Glutamatergic neuron (in vitro differentiated cells): Measurements from ENCODE around the gene EFCAB6. TPM values are rescaled to one million over a fixed set of nuclear protein-coding genes. Genes with fewer than 3 reads are reported as not detected.

Source experiments
- DNase-seq: peaks from one replicate; pipeline ENCODE4 v3.0.0; 2022
- H3K27ac Mint-ChIP-seq: one replicate; pipeline ENCODE4 v1.8.0; 2020; ENCODE audit warnings: mild to moderate bottlenecking, mixed read lengths, inconsistent platforms; ENCODE audit not compliant: unreplicated experiment
- H3K27me3 Mint-ChIP-seq: one replicate; pipeline ENCODE4 v1.8.0; 2020; ENCODE audit warnings: mild to moderate bottlenecking, moderate library complexity, mixed read lengths, inconsistent platforms; ENCODE audit not compliant: unreplicated experiment
- H3K36me3 Mint-ChIP-seq: one replicate; pipeline ENCODE4 v1.8.0; 2020; ENCODE audit warnings: mild to moderate bottlenecking, mixed read lengths, inconsistent platforms; ENCODE audit not compliant: unreplicated experiment
- H3K4me1 Mint-ChIP-seq: one replicate; pipeline ENCODE4 v1.8.0; 2020; ENCODE audit warnings: mild to moderate bottlenecking, low read depth, mixed read lengths, inconsistent platforms; ENCODE audit not compliant: unreplicated experiment
- H3K4me3 Mint-ChIP-seq: one replicate; pipeline ENCODE4 v1.8.0; 2020; ENCODE audit warnings: mild to moderate bottlenecking, mixed read lengths, inconsistent platforms; ENCODE audit not compliant: unreplicated experiment
- H3K9me3 Mint-ChIP-seq: one replicate; pipeline ENCODE4 v1.8.0; 2020; ENCODE audit warnings: mild to moderate bottlenecking, moderate library complexity, mixed read lengths, inconsistent platforms; ENCODE audit not compliant: unreplicated experiment
- CTCF ChIP-seq: fragments of 200-600 bp; sonication (generic); IDR thresholded peaks from one replicate; pipeline ENCODE4 v1.5.0; 2021; ENCODE audit not compliant: partially characterized antibody, unreplicated experiment
- total RNA-seq: library from RNA; stranded (reverse); fragmentation: NEBNext Ultra II Directional; extraction: Animal tissue kit (Norgen Biotek cat#: 25700); gene quantifications from one replicate; pipeline ENCODE4 v1.2.1, GENCODE V29; 2021; ENCODE audit not compliant: unreplicated experiment

Gene EFCAB6
- total RNA-seq, 1 donor from 2014 or later = 0.96 TPM

- no peaks in the 10 kb centered on the region for H3K4me1 Mint-ChIP-seq
- no peaks in the 10 kb centered on the region for H3K36me3 Mint-ChIP-seq
- H3K4me3 Mint-ChIP-seq = peak overlapping the region; percentile 92
- no peaks in the 10 kb centered on the region for H3K9me3 Mint-ChIP-seq
- H3K27ac Mint-ChIP-seq = no peak overlapping the region
- no peak for DNase-seq
- no peaks in the 10 kb centered on the region for H3K27me3 Mint-ChIP-seq
- TF ChIP-seq CTCF = no peak
Measured at GRCh38 chr22:43812890-43813289, 785 bp upstream of the EFCAB6 start.

- H3K27ac Mint-ChIP-seq = no peak overlapping the region
- H3K9me3 Mint-ChIP-seq = no peaks in the 10 kb centered on the region
- H3K4me3 Mint-ChIP-seq = peak overlapping the region; percentile 92
- DNase-seq = no peak
- no peak for TF ChIP-seq CTCF
- H3K27me3 Mint-ChIP-seq = no peaks in the 10 kb centered on the region
- no peaks in the 10 kb centered on the region for H3K4me1 Mint-ChIP-seq
- no peaks in the 10 kb centered on the region for H3K36me3 Mint-ChIP-seq
Measured at GRCh38 chr22:43811777-43812148, 342 bp downstream of the EFCAB6 start.

- Mint-ChIP-seq H3K4me1 (no peaks in the 10 kb centered on the region), H3K27ac (no peak overlapping the region), H3K4me3 (no peak overlapping the region), H3K9me3 (no peaks in the 10 kb centered on the region), H3K27me3 (peaks cover 6% of the 10 kb centered on the region), H3K36me3 (peaks cover 4% of the 10 kb centered on the region)
- no peak for DNase-seq
- TF ChIP-seq CTCF = no peak
Measured at GRCh38 chr22:43802897-43803495, 9.1 kb downstream of the EFCAB6 start.

- DNase-seq = no peak
- H3K27ac Mint-ChIP-seq = no peak overlapping the region
- no peak for TF ChIP-seq CTCF
- H3K9me3 Mint-ChIP-seq = peaks cover 1% of the 10 kb centered on the region
- H3K36me3 Mint-ChIP-seq = peaks cover 4% of the 10 kb centered on the region
- H3K4me3 Mint-ChIP-seq = no peak overlapping the region
- no peaks in the 10 kb centered on the region for H3K4me1 Mint-ChIP-seq
- peaks cover 6% of the 10 kb centered on the region for H3K27me3 Mint-ChIP-seq
Measured at GRCh38 chr22:43800970-43801369, 11.1 kb downstream of the EFCAB6 start.

- H3K27me3 Mint-ChIP-seq = peaks cover 3% of the 10 kb centered on the region
- no peak overlapping the region for H3K4me3 Mint-ChIP-seq
- peaks cover 4% of the 10 kb centered on the region for H3K36me3 Mint-ChIP-seq
- TF ChIP-seq CTCF = no peak
- no peak overlapping the region for H3K27ac Mint-ChIP-seq
- DNase-seq = no peak
- no peaks in the 10 kb centered on the region for H3K4me1 Mint-ChIP-seq
- H3K9me3 Mint-ChIP-seq = peaks cover 2% of the 10 kb centered on the region
Measured at GRCh38 chr22:43798492-43798891, 13.6 kb downstream of the EFCAB6 start.
